GM12874 (cell line): ENCODE measurements around the gene SNCAIP.

ENCODE experiments used
- CTCF ChIP-seq: IDR thresholded peaks from 2 replicates; pipeline ENCODE4 v1.5.1; 2011; ENCODE audit warnings: low read depth, mild to moderate bottlenecking, control low read depth, low read length, moderate library complexity; ENCODE audit not compliant: insufficient read depth

Gene SNCAIP

DNA sequence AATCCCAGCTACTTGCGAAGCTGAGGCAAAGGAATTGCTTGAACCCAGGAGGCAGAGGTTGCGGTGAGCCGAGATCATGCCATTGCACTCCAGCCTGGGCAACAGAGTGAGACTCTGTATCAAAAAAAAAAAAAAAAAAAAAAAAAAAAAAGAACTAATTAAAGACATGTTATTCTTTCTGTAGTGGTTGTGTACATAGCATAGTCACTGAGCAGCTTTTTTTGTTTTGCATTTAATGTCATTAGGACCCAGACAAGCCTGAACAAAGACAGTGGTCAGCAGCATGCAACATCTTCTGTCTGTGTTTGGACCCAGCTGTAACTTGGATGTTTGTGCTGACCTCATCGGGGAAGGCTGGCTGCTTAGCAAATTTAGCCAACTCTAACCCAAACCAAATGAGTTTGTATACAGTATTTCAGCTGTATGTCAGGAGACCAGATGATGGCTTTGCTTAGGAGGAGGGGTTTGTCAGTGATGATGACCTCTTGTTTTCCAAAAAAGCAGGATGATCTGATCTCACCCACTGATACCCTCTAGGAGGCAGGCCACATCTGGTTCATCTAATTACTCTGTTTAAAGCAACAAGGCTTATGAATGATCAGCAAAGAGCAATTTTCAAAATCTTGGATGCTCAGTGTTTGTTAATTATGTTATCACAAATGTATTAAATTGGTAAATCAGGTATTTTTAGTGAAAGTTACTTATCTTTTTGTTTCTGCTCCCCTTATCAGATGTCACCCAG lies 39.5 kb downstream of the SNCAIP start:
- TF ChIP-seq CTCF, result no peak

- no peak for TF ChIP-seq CTCF
These were observed 40.3 kb downstream of the SNCAIP start for GRCh38 chr5:122352331-122352730.

DNA sequence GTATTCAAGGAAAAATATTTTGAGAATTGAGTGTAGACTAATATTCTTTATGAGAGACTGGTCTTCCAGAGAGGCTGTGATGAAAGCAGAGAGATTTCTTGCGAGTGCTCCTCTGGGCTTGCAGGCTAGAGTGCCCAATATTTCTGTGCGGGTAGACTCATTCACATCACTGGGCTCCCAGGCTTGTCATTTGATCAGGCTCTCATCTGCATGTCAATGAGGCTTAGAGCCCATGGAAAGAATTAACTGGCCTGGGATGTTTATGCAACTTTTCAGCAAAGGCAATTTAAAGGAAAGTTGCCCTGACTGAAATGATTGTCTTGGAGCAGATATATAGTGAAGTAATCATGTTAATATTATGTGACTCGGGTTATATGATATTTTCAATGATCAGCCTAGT lies 42.3 kb downstream of the SNCAIP start:
- TF ChIP-seq CTCF, result no peak

DNA sequence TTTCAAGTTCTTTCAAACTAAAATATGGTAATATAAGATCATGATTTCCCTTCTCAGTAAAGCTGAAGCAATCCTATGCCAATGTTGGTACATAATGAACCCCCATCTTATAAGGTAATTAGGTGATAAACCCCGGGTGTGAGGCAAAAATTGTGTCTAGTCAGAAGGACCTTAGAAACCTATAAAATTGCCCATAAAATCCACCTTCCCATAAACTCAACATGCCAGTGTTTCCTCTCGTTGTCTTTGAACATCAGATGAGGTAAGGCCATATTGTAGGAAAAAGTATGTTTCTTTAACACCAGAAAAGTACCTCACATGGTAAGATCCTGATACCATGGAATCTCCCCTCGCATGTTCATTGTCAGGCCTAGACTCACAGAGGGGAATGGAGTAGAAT lies 43.3 kb downstream of the SNCAIP start:
- no peak for TF ChIP-seq CTCF

DNA sequence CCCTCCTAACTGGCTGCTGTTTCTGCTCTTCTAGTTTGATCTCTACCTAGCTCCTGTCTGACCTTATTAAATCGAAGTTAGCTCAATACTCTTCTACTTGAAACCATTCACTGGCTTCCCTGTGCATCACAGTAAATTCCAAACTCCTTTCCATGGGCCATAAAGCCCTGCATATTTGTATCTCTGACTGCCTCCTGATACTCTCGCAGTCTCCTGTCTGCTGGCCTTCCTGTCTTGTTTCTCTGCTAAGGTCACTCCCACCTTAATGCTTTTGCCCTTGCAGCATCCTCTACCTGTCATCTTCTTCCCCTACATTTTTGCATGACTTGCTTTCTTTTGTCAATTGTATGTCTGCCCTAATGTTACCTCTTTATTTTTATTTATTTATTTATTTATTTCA lies 44.8 kb downstream of the SNCAIP start:
- TF ChIP-seq CTCF, result no peak

DNA sequence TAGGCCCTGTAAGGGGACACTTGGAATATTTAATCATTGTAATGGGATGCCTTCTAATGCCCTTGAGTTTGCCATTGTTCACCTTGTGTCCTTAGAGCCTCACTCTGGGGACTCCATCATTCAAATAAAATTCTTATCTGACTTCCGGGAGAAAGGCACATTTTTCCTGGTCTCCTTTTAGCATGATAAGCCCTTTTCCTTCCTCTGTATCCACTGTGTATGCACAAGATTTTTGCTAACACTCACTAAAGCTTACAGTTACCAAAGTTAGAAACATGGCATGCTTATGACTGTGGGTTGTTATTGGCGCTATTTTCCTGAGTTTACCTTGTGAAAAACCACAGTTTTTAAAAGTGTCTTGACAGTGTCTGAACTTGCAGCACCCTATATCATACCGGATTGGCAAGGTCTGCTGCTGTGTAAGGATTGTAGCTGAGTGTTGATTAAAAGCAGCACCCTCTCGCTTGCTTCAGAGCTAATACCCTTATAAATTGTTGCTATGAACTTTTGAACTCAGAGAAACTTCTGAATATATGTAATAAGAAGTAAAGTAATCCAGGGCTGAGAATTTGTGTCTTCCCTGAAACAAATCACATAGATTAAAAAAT lies 46.4 kb downstream of the SNCAIP start:
- TF ChIP-seq CTCF, result no peak

- TF ChIP-seq CTCF, result no peak
These were observed 50.3 kb downstream of the SNCAIP start for GRCh38 chr5:122362361-122362760.
